ENCODE data around the gene VEGFD.

The VEGFD gene, protein sequence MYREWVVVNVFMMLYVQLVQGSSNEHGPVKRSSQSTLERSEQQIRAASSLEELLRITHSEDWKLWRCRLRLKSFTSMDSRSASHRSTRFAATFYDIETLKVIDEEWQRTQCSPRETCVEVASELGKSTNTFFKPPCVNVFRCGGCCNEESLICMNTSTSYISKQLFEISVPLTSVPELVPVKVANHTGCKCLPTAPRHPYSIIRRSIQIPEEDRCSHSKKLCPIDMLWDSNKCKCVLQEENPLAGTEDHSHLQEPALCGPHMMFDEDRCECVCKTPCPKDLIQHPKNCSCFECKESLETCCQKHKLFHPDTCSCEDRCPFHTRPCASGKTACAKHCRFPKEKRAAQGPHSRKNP

DNA sequence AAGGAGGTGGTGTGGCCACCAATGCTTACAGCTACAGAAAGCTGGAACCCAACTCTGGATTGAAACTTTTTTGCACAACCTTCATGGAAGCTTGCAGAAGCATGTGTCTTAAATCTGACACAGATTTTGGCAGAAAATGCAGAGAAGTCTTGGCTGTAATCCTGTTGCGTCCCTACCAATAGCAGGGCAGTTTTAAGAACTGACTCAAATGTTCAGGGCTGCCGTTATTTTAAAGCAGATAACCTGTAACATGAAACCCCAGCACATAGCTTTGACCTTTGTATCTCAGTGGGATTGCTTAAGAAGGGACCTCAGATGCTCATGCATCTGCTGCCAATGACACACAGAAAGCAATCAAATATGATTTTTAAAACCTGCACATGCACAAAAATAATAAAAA lies at the start of gene VEGFD:
VEGFD (minus strand) TSS at position 110 of the 400 bp plus-strand sequence. CDS start 467 bp downstream, outside the sequence.
- DNase-seq = no peak

DNA sequence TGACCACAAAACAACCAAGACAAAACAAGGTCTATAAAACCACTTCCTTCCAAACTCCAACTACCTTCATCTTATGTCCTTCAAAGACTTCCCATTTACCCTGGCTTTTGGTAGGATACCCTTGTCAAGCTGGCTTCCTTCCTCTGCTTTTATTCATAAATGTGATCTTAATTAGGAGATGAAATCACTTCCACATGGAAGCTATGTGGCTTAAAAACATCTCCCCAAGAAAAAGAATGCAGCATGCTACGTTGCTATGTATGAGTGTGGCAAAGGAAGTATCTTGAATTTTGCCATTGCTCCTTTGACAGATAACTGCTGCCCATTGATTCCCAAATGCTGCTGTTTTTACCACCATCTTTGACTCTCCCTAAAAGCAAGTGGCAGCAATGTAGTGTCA lies 46.4 kb upstream of the VEGFD start:
- no peak for DNase-seq

DNA sequence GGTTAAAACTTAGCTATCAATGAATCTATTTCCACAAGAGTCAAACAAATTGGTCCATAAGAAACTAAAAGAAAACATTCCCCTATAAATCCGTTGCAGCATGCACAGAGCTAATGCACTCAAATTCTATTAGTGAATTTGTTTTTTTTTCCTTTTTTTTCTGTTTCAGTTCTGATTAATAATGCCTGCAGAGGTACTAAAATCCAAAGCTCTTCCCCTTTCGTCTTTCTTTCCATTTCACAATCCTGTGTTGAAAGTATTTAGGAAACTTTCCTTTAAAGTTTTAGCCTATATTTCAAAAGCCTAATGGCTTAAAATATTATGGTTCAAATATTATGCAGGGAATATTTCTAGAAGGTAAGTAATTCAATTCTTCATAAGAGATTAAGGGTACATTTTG lies 45.9 kb upstream of the VEGFD start:
- DNase-seq = no peak

DNA sequence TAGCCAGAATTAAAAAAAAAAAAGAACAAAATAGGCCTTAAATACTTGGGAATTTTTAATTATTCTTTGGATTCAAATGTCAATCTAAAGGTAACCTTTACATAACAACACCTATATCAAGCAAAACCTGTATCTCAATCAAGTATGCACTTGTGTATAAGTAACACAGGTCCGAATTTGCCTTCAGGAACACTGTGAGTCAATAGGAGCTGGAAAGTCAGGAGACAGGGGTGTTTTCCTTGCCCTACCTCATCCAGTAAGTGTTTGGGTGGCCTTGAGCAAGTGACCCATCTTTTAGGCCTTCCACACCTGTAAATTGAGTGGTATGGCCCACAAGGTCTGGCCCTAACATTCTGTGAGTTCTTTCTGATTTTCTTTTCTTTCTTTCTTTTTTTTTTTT lies 40.8 kb upstream of the VEGFD start:
- DNase-seq = no peak

DNA sequence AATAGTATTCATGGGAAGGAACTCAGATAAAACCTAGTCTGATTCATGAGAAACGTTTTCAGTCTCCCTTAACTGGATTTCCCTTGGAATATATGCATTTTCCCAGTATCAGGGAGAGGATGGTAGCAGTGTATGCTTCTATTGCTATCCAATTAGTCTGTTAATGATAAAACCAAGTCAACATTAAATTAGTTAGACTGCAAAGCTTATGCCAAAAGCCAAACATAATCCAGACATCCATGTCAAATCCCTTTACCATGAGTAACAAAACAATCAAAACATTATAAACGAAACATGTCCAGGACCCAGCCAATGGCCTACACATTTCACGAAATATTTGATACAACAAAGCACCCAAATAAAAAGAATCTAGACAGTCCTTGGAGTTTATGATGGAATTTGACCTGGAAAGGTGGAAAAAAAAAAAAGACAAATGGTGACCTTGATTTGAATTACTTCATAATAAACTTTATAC lies 34.5 kb upstream of the VEGFD start:
- DNase-seq = no peak

DNA sequence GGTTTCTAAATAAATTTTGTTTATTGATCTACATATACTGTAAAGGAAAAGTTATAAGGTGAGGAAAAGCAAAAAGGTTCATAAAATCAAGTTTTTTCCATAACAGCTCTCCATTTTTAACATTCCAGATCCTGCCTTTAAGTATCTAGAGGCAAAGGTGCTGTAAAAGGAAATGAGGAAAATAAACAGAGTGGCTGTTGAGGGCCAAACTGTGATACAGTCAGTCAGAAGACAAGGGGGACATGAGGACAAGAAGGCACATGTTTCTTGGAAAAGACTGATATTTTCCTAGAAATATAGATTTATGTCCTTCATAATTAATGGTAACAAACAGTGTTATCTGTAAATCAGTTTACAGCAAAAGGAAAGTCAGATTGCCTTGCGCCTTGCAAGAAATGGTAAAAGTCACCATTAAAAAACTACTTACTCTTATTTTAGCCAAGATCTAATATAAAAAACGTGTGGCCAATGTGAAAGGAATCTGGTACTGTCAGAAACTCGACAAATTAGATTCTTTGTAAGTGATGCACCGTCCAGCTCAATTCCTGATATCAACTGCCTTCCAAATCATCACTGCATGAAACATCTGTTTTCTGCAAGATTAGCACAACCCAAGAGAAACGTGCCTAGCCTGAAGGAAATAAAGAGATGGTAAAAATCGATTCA lies 34.0 kb upstream of the VEGFD start:
- DNase-seq = no peak

DNA sequence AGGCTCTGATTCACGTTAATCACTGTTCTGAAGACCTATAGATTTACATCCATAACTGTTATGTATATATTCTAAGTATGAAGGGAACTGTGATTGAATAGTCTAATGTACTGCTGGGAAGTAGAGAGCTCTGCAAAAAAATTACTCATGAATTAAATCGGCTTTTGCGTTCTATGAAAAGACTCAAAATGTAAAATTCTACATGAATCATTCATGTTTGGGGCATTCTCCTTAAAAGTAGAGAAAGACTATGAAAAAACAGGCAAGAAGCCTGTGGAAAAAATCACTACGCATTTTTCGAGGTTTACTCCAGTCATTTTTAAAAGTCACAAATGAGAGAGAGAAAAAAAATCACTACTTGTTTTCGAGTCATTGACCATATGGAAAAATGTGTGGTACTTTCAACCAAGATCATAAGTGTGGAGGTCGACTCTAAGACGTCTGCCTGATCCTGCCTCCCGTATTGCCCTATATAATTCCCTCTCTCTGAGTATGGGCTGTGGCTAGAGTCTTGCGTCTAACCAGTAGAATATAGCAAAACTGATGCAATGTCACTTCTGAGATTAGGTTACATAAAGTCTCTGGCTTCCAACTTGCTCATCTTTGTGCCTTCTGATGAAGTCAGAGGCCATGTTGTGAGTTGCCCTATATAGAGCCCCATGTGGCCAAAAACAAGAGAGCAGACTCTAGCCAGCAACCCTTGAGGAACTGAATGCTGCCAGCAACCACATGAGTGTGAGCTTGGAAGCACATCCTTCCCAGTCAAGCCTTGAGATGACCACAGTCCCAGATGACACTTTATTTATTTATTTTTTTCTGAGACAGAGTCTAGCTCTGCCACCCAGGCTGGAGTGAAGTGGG lies 32.1 kb upstream of the VEGFD start:
- DNase-seq = no peak

DNA sequence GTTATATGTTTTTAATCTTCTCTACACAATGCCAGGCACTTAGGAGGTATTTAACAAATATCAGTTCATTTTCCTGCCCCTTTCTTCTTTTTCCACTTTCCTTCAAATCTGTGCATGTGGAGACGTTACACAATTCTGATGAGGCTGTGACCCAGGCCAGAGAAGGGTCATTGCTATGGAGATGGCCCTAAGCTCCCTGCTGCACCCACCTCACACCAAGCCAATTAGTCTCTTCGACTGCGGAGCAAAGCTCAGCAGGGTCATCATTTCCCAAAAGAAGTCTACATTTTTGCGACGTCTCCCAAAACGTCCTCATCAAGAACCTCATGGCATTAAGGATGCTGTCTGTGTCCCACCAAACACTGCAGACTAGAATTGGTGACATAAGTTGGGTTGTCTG lies 28.9 kb upstream of the VEGFD start:
- DNase-seq = no peak

DNA sequence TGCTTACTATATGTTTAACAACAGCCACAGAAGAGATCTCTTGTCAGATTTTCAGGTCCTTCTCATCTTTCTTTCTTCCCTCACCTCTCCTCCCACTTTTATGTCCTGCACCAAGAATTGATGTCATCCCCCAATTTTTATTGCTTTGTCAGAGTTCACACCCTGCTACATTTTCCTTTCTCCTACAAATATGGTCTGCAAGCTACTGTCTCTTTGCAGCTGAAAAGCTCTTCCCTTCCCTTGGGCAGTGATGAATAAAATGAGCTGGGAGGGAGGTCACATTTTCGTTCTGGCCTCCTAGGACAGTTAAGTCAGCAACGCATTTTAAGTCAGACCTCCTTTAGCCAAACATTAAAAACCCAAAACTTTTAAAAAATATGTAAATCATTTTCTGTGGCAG lies 26.7 kb upstream of the VEGFD start:
- no peak for DNase-seq

DNA sequence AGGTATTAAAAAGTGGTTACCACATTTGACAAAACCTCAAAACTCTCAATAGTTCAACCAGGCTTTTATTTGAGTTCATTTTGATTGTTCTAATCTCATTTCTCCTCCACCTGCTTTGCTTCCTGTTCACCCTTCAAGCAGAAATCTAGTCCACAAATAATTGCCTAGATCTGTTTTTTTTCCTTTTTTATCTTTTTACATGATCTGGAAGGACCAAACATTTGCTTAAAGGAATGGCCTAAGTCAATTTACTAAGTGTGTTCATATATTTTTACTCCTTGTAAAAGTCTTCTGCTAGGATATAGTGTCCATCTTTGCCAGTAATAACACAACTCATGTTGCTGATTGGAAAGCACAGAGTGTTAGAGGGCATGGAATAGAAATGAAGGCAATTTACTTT lies 26.2 kb upstream of the VEGFD start:
- no peak for DNase-seq

DNA sequence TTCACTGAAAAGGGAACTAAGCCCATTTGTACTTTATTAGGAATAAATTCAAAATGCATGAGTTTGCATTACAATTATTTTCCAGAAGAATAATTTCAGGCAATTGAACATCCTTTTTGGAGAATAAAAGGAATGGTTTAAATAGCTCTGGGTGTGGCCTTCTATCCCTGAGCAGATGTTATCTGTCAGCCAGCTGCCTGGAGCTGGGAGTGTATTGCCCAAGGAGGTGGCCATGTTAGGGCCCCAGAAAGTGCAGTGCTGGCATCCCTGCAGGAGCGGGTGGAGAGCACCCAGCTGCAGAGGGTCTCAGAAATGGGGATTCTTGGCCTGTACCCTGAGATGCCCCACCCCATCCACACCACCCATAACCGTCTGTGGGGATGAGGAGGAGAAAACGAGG lies 21.6 kb upstream of the VEGFD start:
- no peak for DNase-seq

DNA sequence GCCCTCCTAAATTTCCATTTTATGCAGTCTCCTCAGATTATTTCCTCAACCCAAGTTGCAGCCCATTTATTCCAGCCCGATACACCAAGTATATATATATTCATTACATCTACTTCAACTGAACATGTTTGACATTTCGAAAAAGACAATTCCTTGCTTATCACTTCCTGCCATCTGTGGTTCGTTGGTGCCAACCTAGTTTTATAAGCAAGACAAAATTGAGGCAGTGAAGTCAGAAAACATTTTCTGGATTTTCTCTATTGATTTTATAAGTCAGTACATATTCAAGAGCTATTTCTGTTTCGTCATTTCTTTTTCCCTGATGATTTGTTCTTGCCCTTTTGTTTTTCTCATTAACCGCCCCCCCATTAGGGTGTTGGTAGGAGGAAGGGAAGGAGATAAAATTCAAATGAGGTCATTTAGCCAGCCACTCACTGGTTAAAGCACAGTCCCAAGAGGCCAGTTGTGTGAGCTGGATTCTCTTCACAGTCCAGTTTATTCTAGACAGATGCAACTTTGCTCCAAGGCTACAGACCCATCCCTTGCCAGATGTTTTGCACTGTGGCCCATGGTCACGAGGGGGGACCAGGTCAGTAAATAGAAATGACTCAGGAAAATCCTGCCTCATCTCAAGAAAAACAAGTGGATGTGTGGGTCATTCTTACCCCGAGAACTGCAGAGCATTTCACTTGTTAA lies 20.3 kb upstream of the VEGFD start:
- DNase-seq = peak; percentile 21

DNA sequence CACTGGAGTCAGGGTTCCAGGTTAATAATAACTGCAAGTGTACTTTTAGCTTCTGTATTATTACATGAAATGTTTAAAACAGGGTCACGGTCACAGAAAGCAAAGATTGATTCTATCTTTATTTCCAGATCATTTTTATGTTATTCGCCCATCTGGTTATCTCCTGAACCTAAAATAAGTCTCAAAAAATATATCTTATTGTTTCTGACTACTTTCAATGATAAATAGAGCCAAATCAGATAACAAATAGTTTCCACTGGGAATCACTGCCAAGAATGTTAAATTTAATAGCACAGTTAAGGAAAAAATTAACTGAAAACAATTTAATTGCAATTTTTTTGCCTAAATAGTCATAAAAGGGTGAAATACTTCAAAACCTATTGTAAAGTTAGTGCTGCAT lies 17.2 kb upstream of the VEGFD start:
- DNase-seq = no peak

DNA sequence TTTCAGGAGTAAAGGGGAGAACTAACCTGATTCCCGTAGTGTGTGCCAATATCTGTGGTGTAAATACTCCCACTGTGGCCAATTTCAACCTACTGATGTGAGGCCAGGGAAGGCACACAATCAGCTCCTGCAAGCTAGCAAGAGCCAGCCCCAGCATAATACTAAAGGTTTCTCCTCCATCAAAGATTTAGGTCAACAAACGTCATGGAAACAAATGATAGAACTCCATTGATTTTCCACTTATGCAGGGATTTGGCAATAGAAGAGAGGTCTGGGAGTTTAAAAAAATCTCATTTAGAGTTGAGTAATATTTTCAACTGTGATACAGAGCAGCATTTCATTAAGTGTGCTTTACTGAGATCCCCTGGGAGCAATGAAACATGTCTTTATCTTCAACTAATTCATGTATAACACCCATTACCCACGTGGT lies 15.8 kb upstream of the VEGFD start:
- DNase-seq = no peak

DNA sequence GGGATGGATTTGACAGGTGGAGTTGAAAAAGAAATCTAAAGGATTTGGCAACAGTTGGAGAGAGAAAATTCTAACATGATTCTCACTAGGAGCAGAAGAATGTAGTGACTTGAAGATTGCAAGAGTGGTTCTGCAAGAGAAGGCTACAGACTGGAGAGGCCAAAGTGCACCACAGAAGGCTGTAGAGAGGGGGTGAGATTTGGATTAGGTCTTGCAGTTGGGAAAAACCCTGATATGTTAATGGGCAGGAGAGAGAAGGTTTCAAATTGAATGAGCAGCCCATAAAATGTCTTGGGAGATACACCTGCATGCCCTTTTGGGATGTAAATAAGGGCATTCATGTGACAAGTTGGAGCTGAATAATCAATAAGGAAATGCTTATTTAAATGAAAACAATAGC lies 14.7 kb upstream of the VEGFD start:
- DNase-seq = no peak

DNA sequence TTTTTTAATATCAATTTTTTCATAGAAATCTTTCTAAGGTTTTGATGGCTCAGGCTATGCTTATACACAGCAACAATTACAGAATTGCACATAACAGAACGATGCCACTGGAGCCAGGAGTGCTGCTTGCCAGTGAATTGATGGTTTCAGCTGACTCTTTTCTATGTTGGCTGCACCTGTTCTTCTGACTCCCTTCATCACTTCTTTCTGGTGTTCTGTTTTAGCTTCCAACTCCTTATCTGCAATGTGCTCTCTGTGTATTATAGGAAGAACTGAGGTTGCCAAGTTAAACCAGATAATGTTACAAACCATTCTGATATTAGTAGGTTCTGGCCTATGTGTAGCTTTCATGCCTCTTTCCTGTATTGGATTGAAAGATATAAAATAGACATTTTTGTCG lies 11.6 kb upstream of the VEGFD start:
- DNase-seq = no peak

DNA sequence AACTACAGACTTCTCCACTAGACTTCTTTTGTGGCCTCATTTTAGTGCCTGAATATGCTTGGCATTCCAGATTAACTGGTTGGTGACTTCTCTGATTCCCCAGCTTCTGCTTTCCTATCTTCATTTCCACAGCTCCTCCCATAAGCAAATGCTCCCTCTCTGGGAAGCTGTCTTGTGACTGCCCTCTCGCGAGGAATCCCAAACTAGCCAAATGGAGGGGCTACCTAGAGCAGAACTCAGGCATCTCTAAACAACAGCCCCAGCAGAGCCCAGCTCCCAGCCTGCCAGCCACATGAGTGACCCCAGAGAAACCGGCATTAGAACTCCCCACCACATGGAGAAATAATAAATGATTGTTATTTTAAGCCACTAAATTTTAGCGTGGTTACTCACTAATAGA lies 7.6 kb upstream of the VEGFD start:
- DNase-seq = no peak

DNA sequence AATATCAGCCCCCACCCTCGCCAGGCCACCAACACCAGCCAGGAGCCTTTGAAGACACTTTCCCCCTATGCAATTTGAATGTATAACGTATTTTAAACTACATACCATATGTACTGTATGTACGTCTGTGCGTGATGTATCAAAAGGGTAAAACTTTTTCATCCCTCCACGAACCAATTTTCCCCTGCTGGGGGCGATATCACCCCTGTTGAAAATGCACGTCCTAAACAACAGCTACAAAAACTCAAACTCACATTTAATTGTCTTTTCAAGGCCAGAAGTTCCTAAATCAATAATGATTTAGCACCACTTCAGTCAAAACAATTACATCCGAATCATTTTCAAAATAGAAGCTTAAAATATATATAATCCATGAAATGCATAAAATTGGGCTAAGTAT lies 1.4 kb downstream of the VEGFD start:
- DNase-seq = no peak

DNA sequence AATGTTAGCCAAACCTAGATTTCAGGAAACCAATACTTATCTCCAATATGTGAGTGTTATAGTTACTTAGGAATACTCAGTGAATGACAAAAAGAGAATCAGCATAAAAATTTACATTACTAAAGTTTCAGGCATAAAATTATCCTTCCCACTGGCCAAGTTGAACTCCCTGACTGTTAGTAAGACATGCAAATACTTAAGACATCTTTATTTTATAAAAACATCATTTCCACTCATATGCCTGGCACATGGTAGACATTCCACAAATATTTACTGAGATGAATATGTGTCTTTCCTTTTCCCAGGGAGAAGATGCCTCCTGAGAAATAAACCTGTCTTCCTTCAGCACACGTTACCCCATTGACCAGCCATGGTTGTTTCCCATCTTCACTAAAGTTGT lies 7.3 kb downstream of the VEGFD start:
- DNase-seq = no peak

DNA sequence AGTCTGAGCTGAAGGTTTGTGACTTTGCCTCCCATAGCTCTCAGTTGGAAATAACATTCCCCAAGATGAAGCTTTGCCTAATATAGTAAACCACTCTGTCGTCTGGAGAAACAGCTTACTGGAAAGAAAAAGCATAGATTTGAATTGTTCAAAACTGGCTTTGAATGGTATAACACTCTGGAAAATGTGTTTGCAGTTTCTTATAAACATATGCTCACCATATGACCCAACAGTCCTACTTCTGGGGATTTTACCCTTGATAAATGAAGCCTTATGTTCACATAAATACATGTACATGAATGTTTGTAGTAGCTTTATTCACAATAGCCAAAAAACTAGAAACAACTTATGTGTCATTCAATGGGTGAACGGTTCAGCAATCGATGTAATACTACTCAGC lies 10.2 kb downstream of the VEGFD start:
- no peak for DNase-seq

DNA sequence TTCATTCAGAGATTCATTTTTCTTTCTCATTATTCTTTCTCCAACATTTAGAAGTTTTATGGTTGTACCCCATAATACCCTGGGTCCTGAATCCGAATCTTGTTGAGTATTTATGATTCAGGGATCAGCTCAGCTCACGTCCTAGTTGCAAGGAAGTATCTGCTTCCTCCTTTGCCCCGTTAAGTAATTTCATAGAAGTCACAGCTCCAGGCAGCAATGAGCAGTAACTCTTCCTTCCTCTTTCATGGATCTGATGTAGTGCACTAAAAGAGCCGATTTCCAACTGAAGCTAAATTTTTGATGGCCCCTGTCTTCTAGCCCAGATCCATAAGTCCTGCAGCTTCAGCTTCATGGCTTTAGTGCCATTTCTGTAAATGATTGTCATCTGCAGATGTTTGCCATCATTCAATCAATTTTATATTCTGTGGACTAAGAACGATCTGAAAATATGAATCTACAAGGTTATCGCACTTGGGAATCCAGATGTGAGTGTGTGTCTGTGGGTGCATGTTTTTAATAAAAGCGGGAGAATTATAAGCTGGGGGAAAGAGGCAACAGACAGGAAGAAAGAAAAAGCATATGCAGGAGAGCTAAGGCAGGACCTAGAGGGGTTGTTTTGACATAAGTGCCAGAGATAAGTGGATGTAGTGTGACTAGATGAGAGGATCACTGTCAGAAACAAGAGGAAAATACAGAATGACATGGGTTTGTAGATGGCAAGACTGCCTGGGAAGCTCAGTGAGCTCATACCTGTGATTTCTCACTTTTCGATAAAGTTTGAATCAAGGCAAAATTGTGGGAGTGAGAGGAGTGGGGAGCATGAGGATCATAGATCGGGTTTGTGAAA lies 17.5 kb downstream of the VEGFD start:
- DNase-seq = no peak

DNA sequence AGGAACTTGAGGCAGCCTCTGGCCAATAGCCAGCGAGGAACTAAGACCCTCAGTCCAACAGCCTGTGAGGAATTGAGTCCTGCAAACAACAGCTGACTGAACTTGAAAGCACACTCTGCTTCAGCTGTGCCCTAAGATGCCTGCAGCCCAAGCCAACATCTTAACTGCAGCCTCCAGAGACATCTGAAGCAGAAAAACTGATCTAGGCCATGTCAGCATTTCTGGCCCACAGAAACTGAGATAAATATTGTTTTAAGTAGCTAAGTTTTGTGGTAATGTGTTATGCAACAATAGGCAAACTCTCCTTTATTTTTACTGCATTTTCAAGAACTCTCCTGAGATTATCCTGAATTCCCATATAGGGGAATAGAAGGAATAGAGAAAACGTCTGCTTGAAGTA lies 24.5 kb downstream of the VEGFD start:
- no peak for DNase-seq
